OCI-LY7 (cell line): ENCODE measurements around the gene PIWIL1.

Experiments used
- EZH2phosphoT487 ChIP-seq: fragments of 200-600 bp; sonication (generic); IDR thresholded peaks from 2 replicates; pipeline ENCODE4 v1.6.1; 2018; ENCODE audit warnings: low read depth, borderline replicate concordance, mild to moderate bottlenecking, mixed run types, antibody characterized with exemption, low read length, moderate library complexity, mixed read lengths
- TF ChIP-seq, protein P1 (sequence below): fragments of 200-600 bp; sonication (generic); conservative IDR thresholded peaks from 2 replicates; pipeline ENCODE4 v1.5.1; 2014; ENCODE audit warnings: mild to moderate bottlenecking, antibody characterized with exemption, low read length, moderate library complexity, mixed read lengths

DNA sequence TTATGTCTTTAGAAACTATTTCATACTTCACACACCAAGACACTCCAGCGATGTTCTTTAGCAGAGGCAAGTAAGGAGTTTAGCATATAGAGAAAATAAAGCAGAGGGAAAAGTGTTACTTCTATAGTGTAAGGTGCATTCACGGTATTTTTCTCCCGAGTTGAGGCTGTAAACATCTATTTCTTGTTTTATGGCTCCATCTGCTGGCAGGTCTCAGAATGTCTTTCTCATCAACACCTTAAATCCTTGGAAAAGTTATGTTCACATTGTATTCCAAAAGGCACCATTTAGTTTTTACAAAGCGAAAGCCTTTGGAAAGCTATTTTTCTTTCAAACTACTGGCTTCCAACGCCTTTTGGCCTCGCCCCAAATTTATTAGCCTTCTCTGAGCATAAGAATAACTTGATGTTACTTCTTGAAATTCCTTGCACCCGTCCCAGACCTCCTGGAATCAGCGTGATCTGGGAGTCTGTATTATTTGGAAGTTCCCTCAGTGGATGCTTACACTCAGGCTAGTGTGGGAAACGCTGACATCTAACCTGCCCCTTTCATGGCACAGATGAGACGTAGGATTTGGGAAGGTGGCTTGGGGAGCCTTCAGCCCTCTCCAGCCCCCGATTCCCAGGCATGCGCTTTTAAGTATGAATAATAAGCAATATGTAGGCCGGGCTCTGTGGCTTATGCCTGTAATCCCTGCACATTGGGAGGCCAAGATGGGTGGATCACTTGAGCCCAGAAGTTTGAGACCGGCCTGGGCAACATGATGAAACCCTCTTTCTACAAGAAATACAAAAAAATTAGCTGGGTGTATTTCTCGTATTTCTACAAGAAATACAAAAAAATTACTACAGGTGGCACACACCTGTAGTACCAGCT, 1.9 kb upstream of the PIWIL1 start:
- TF ChIP-seq, protein P1, sequence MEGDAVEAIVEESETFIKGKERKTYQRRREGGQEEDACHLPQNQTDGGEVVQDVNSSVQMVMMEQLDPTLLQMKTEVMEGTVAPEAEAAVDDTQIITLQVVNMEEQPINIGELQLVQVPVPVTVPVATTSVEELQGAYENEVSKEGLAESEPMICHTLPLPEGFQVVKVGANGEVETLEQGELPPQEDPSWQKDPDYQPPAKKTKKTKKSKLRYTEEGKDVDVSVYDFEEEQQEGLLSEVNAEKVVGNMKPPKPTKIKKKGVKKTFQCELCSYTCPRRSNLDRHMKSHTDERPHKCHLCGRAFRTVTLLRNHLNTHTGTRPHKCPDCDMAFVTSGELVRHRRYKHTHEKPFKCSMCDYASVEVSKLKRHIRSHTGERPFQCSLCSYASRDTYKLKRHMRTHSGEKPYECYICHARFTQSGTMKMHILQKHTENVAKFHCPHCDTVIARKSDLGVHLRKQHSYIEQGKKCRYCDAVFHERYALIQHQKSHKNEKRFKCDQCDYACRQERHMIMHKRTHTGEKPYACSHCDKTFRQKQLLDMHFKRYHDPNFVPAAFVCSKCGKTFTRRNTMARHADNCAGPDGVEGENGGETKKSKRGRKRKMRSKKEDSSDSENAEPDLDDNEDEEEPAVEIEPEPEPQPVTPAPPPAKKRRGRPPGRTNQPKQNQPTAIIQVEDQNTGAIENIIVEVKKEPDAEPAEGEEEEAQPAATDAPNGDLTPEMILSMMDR, result peak; percentile 87
- no peak for TF ChIP-seq EZH2phosphoT487
